ENCODE measurements around the gene SCN8A.
"Not testable (repeated sequence)": the region's sequence is repeated elsewhere in the genome, so short reads cannot be mapped to it uniquely, and the experiment has no call there.

The SCN8A gene

DNA sequence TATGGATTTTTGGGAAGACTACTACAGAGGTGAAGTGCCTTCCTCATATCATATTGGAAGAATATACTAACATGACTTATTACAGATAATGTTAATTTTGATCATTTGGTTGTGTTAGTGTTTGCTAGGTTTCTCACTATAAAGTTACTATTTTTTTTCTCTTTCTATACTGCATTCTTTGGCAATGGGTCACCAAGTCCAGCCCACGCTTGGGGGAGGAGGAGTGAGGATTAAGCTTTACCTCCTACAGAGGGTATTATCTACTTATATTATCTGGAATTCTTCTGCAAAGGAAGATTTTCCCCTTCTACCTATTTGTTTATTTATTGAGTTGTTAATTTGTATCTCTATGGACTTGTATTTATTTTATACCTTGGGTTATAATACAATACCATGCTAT is 31.5 kb downstream of the SCN8A start:
- no peak for DNase-seq (ENCODE audit: low read depth, low spot score)

DNA sequence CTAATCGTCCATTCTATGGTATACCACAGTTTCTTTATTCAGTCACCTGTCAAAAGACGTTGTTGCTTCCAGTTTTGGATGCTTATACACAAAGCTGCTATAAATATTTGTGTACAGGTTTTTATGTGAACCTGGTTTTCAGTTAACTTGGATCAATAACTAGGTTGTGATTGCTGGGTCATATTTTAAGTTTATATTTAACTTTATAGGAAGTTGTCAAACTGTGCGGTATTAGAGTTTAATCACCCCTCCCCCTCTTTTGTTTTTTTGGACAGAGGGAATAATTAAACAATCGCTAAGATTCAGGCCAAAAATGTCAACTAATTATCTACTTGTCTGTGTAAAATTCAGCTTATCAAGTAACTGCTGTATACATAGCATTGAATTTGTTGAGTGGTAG is 34.3 kb downstream of the SCN8A start:
- no peak for DNase-seq (ENCODE audit: low read depth, low spot score)

DNA sequence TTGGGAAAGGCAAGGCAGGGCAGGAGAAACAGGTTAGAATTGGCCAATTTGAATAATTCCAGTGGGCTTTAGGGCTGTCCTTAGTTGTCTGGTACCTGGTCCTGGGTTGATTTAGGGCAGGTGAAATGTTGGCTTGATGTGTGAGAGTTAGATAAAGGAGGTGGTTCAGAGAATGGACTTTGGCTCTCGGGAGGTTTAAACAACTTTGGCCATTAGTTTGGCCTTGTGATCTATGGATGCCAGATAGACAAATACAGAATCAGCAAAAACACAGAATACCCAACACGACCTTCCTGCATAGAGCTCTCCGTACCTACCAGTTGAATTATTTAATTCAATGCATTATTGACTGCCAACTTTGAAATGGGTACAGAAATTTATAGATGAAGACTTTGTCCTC is 35.1 kb downstream of the SCN8A start:
- DNase-seq (ENCODE audit: low read depth, low spot score) = no peak

DNA sequence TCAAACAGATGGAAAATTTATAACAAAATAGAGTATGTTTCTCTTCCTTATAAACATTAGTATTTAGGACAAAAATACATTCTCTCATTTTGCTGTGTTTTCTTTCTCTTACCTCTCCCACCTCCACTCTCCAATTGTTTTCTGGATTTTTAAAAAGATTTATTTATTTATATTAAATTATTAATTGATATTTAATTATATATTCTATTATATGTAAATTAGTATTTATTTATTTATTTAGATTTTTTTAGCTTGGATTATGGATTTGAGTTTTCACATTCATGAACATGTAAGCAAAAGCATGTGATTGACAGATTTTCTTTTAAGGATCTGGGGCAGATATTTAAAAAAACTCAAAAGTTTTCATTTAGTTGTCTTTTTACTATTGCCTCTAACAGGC is 35.6 kb downstream of the SCN8A start:
- no peak for DNase-seq (ENCODE audit: low read depth, low spot score)

DNA sequence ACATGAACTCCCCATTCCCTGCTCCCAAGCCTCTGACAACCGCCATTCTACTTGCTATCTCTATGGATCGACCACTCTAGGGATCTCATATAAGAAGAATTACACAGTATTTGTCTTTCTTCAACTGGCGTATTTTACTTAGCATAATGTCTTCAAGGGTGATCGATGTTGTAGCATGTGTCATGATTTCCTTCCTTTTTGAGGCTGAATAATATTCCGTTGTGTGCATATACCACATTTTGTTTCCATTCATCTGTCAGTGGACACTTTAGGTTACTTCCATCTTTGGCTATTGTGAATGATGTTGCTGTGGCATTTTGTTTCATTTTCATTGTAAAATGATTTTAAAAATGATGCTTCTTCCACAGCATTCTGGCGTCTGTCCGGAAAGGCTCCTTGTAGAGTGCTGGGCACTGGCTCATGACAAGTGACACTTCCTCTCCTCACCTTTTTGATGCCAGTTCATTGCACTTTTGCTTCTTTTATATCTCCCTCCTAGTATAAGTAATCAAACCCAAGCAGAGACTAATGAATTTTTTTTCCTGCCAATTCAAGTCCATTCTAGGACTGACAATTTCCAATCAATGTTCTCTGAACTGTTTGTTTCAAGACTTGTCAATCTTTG is 39.3 kb downstream of the SCN8A start:
- no peak for DNase-seq (ENCODE audit: low read depth, low spot score)

DNA sequence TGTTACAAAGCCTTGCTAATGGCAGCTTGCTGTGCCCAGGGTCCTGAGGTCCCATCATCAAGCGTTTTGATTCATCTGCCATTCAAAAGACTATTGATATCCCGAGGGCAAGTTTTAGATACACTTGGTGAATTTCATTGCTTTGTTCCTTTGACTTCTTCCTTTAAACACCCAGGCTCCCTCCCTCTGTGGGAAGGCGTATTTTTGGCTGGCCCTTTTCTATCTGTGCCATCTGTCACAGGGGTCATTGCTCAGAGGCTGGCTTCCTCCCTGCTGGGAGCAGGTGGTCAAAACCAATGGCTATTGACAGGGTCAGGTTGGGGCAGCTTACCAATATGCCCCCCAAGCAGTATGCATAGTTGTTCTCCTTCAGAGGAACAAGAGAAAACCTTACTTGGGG is 40.0 kb downstream of the SCN8A start:
- DNase-seq (ENCODE audit: low read depth, low spot score) = no peak

GRCh38 chr12:51631591-51631990 is 40.6 kb downstream of the SCN8A start:
- no peak for DNase-seq (ENCODE audit: low read depth, low spot score)

DNA sequence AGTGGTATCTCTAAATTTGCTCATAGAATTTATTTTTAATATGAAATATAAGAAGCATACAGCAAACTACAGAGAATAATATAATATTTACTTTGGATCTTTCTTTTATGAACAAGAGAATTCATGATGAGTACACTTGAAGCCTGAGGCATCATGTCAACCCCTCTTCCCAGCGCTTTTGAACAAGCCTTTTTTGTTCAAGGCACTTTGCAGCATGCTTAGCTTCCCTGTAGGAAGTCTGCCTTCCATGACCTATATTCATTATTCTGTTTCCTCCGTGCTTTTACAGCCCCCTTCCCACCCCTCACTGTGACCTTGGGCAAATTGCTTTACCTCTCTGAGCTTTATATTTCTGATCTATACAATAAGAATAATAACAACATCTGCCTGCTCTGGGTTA is 41.6 kb downstream of the SCN8A start:
- DNase-seq (ENCODE audit: low read depth, low spot score) = no peak

- DNase-seq (ENCODE audit: low read depth, low spot score) = no peak
Observed at GRCh38 chr12:51635346-51635745, 44.3 kb downstream of the SCN8A start.

GRCh38 chr12:51636581-51636980 is 45.5 kb downstream of the SCN8A start:
- no peak for DNase-seq (ENCODE audit: low read depth, low spot score)

GRCh38 chr12:51636986-51637385 is 46.0 kb downstream of the SCN8A start:
- no peak for DNase-seq (ENCODE audit: low read depth, low spot score)

GRCh38 chr12:51639361-51639760 is 48.3 kb downstream of the SCN8A start:
- DNase-seq (ENCODE audit: low read depth, low spot score) = no peak

GRCh38 chr12:51642286-51642685 is 51.3 kb downstream of the SCN8A start:
- no peak for DNase-seq (ENCODE audit: low read depth, low spot score)

DNA sequence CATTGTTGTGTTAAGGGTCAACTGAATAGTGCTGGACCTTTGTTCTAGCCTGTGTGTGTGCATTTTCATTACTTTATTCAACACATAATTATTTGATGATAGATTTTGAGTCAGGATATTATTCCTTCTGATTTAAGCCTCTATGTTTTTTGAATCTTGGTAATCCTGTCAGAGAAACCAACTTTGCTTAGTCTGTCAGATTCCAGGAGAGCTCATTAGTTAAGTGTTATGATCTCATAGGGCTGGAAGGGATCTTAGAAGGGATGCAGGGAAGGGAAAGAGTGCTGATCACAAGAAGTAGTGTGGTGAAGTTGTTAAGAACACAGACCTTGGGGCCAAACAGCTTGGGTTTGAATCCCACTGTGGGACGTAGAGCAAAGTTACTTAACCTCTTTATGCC is 52.9 kb downstream of the SCN8A start:
- no peak for DNase-seq (ENCODE audit: low read depth, low spot score)

DNA sequence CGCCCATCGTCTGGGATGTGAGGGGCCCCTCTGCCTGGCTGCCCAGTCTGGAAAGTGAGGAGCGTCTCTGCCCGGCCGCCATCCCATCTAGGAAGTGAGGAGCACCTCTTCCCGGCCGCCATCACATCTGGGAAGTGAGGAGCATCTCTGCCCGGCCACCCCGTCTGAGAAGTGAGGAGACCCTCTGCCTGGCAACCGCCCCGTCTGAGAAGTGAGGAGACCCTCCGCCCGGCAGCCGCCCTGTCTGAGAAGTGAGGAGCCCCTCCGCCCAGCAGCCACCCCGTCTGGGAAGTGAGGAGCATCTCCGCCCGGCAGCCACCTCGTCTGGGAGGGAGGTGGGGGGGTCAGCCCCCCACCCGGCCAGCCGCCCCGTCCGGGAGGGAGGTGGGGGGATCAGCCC is 53.7 kb downstream of the SCN8A start:
- DNase-seq (ENCODE audit: low read depth, low spot score) = not testable (repeated sequence)

DNA sequence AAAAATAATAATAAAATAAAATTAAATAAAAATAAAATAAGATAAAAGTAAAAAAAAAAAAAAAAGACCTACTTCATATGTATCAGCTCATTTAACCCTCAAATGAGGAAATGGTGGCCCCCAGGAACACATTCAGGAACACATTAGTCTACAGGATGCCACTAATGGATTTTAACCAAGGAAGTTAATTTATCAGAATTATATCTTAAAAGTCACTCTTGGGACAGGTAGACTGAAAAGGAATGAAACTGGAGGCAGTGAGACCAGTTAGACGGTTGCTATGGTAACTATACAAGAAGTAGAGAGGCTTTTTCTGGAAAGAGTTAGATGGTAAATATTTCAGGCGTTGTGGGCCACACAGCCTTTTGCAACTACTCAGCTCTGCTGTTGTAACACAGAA is 54.9 kb downstream of the SCN8A start:
- DNase-seq (ENCODE audit: low read depth, low spot score) = no peak

GRCh38 chr12:51647647-51648046 is 56.6 kb downstream of the SCN8A start:
- no peak for DNase-seq (ENCODE audit: low read depth, low spot score)

DNA sequence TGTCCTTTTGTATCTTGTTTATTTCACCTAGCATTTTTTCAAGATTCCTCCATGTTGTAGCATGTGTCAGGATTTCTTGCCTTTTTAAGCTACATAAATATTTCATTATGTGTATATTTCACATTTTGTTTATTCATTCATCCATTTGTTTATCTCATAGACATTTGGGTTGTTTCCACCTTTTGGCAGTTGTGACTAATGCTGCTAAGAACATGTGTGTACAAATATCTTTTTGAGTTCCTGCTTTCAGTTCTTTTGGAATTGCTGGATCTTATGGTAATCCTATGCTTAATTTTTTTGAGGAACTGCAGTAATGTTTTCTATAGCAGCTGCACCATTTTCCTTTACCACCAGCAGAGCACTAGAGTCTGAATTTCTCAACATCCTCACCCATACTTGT is 62.4 kb downstream of the SCN8A start:
- no peak for DNase-seq (ENCODE audit: low read depth, low spot score)

- no peak for DNase-seq (ENCODE audit: low read depth, low spot score)
Observed at GRCh38 chr12:51661199-51661598, 70.2 kb downstream of the SCN8A start.

DNA sequence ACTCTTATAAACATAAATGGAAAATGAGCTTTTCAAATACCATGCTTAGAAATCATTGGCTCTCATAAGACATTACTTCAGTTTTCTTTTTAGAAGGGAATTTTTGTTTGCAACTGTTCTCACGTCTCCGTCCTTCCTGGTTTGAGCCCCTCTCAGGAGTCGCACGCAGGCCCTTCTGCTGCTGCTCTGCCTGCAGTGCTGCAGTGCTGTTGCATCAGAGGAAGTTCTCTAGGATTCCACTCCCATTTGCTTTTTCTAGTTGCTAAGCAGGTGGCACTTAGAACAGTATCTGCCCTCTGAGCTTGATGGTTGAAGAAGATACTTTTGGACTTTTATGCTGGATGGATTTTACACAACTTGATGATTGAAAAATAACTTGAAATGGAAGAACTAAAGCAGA is 70.8 kb downstream of the SCN8A start:
- no peak for DNase-seq (ENCODE audit: low read depth, low spot score)

DNA sequence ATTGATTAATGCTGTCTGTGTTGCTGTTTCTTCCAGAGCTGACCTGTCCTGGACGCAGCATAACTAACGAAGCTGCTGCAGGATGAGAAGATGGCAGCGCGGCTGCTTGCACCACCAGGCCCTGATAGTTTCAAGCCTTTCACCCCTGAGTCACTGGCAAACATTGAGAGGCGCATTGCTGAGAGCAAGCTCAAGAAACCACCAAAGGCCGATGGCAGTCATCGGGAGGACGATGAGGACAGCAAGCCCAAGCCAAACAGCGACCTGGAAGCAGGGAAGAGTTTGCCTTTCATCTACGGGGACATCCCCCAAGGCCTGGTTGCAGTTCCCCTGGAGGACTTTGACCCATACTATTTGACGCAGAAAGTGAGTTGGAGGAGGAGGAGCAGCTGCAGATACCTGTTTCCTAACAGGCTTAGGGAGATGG is 71.7 kb downstream of the SCN8A start:
- DNase-seq (ENCODE audit: low read depth, low spot score) = no peak

DNA sequence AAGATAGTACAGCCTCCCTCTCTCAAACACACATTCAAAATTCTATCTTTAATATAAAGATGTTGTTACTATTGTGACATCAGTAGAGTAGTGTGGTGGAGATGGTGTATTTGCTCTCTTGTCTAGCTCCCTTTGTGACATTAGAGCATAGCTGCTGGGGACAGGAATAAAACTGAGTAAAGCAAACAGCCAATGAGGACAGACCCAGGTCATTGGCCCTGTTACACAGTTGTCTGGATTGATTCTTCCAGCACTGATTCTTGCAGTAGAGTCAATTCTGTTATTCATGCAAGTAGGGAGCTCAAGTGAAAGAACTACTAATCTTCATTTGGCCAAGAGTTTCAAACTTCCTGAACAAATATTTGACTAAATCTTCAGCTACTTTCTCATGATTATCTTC is 72.4 kb downstream of the SCN8A start:
- no peak for DNase-seq (ENCODE audit: low read depth, low spot score)

DNA sequence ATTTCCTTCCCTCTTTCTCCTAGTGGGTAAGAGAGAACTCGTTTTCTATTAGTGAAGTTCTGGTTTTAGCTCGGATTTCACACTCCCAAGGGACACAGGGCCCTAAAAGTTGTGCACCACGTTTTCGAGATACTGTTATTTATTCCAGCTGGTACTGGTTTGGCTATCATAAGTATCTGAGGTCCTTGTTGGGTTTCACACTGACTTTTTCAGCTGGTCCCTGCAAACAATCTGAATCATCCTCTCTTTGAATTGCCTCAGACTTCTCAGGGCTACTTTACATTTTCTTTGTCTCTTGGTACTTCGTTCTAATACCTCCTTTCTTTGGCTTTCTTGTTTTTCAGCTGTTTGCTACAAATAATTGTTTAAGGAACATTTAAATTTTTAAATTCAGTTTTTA is 75.7 kb downstream of the SCN8A start:
- no peak for DNase-seq (ENCODE audit: low read depth, low spot score)

DNA sequence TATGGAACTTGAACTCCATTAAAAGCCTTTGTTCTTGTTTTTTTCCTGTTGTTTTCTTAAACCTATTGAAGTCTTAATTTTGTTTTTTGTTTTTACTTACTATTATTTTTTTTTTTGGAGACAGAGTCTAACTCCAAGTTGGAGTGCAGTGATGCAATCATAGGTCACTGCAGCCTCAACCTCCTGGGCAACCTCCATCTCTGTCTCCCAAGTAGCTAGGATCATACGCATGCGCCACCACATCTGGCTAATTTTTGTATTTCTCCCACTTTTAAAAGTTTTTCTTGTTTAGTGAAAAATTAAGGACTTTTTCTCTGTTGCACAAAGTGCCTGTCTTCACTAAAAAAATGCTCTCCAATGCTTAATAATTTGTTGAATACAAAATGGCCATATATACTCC is 76.2 kb downstream of the SCN8A start:
- DNase-seq (ENCODE audit: low read depth, low spot score) = no peak
